ENCODE measurements around the gene DCAF6.

DCAF6 gene

GRCh38 chr1:168087696-168088095, 151.2 kb downstream of the DCAF6 start:
- no peak for DNase-seq (ENCODE audit: low read depth)

DNA sequence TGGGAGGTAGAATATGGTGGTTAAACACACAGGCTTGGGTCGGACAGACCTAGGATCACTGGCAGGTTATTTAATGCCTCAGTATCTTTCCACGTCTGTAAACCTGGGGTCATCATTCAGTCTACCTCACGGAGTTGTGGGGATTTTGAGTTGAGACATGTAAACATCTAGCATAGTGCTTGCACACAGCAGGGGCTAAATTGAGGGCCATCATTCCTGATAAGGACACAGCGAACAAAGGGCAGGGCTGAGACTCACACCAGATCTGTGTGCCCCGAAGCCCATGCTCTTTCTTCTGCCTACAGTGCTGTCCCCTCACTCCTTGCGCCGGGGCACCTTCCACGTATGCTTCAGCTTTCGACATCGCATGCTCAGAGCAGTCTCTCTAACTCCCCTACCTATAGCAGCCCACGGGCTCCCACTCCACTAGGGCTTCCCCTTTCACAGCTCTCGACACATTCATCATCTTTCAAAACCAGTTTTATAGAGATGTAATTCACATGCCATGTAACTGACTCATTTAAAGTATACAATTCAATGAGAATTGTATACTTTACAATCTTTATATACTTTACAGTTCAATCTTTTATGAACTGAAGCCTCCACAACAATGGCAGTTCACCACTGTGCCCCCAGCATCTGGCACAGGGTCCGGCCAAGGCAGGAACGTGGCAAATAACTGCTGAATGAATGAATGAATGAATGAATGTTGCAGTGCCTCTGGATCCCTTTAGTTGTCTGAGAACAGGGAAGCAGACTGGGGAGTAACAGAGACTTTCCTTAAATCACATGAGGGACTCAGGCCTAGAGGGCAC, 152.2 kb downstream of the DCAF6 start:
- DNase-seq (ENCODE audit: low read depth), result peak; percentile 23

- DNase-seq (ENCODE audit: low read depth), result no peak
These were observed 153.0 kb downstream of the DCAF6 start for GRCh38 chr1:168089326-168089978.

DNA sequence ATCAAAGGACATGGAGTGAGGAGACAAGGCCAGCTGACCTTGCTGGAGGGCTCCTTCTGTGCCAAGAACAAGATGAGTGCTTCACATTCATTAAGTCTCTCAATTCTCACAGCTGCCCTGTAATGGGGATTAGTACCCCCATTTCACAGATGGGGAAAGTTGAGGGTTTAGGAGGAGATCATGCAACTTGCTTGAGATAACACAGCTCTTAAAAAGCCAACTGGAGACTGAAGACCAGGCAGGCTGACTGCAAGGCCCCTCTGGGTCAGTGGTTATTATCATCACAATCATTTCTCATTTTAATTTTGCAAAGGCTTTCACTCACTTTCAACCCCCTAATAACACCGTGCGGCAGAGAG, 153.5 kb downstream of the DCAF6 start:
- no peak for DNase-seq (ENCODE audit: low read depth)

DNA sequence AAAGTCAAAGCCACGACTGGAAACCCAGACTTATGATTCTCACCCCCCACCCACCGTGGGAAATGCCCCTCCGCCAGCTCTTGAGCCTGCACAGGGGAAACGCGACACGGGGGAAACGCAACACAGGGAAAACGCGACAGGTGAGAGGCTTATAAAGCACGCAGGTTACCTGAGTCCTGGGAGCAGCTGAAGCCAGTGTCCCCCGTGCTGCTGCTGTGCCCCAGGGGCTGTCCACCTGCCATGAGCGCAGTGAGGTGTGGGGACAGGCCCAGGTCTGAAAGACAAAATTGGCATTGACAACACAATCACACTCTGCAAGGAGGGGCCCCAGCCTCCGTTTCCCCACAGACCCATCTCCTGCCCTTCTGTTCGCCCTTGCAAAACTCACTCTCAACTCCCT, 153.9 kb downstream of the DCAF6 start:
- no peak for DNase-seq (ENCODE audit: low read depth)

- DNase-seq (ENCODE audit: low read depth), result no peak
These were observed 154.6 kb downstream of the DCAF6 start for GRCh38 chr1:168091063-168091462.

DNA sequence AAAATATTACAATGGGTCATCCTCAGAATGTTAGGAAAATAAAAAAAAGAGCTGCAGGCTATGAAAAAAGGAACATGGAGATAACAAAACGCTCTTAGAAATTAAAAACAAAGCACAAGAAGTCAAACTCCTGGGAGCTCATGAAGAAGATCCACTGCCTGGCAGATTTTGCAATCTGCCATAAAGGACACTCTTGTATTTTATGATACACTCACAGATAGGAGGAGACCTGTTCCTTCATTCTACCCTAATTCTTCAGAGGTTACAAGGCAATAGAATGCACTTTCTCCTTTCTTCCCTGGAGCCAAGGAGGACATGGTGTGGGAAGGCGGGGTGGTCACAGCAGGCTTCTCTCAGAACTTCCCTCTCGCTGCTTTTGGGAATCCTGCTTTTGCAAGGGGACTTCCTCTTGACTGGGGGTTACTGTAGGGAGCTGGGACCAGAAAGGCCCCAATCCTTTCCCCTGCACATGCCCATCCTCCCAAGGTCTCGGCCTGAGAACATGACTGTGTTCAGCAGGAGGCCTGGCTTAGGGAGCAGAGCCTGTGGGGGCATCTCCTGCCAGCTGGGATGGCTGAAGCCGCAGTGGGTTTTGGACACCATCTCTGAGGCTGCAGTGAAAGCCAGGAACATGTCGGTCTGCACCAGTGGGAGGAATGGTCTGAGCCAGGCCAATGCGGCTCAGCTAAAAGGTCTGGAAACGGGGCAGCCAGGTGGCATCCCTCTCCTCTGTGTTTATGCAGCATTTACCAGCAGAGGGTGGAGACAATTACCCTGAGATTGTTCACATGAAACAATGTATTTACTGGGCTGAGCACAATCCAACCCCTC, 155.5 kb downstream of the DCAF6 start:
- DNase-seq (ENCODE audit: low read depth), result no peak

DNA sequence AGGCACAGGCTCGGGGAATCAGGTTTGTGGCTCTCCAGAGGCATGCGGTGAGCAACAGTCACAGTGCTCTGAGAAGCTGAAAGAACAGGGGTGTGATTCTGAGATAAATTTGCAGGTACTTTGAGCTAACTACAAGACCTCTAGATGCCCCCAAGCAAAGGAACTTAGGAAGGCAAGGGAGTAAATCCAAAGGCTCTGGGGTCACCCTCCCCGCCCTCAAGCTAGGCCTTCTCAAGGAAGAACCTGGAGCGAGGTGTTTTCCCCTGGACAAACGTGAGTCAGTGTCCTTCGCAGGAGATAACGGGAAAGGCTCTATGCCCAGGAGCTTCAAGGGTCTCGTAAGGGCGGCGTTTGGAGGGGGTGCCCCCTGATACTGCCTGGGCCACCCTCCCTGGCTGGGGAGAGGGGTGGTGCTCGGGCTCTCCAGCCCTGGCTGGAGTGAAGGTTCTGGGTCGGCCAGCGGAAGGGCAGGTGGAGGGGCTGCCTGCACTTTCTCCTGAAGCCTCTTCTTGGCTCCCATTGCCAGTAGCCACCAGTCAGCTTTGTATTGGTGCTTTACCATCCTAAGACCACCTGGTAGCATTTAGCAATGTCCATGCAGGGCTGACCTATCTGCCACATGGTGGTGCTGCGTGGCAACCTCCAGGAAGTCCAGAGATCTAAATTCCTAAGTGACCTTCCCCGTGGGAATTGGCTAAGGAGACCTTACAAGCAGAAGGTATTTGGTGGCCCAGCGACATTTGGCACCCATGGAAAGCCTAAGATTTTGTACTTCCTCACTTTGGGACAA, 156.3 kb downstream of the DCAF6 start:
- DNase-seq (ENCODE audit: low read depth), result peak; percentile 30

DNA sequence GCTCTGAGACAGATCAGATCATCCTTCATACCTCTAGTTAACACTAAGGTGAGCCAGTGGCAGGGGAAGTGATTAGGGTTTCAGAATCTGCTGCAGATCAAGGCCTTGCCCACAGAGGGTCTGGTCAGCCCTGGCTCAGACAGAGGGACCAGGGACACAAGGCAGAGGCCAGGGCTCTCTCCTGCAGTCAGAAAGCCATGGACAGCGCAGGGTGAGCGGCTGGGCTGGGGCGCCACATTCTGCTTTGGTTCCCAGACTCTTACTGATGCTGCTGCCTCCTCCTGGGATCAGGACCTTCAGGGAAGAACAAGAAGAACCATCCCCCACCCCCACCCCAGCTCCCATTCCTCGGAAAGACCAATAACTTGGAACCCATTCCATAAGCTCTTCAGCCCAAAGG, 157.1 kb downstream of the DCAF6 start:
- DNase-seq (ENCODE audit: low read depth), result no peak

- DNase-seq (ENCODE audit: low read depth), result no peak
These were observed 159.0 kb downstream of the DCAF6 start for GRCh38 chr1:168095476-168095875.

- DNase-seq (ENCODE audit: low read depth), result no peak
These were observed 160.0 kb downstream of the DCAF6 start for GRCh38 chr1:168096296-168097165.

GRCh38 chr1:168097921-168098528, 161.5 kb downstream of the DCAF6 start:
- no peak for DNase-seq (ENCODE audit: low read depth)

- no peak for DNase-seq (ENCODE audit: low read depth)
These were observed 162.2 kb downstream of the DCAF6 start for GRCh38 chr1:168098534-168099320.

GRCh38 chr1:168099337-168099801, 162.9 kb downstream of the DCAF6 start:
- DNase-seq (ENCODE audit: low read depth), result no peak

DNA sequence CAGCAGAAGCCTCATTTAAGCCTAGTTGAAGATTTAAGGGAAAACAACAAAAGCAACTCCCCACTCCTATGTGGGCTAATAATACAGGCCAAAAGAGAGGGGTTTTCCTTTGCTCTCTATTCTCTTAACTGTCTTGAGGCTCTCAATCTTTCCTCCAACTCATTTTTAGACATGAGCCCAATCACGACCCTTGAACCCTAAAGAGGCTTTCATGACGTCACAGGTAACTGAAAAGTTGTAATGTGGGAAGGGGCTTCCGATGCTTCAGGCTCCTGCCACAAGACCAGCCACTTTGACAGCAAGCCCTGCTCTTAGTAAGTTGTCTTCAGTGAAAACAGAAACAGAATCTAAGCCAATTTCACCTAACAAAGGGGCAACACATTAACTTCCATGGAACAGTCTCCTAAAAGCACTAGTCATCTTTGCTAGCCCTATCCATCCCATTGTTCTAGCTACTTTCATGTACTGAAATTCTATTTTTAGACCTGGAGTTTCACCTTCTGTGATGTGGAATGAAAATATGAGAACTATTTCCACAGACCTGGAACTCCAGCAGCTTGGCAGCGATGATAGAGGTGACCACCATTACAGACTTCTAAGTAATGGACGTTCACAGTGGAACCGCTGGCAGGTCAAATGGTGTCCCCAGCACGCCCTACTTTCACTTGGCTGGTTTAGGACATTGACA, 164.0 kb downstream of the DCAF6 start:
- no peak for DNase-seq (ENCODE audit: low read depth)

- no peak for DNase-seq (ENCODE audit: low read depth)
These were observed 164.9 kb downstream of the DCAF6 start for GRCh38 chr1:168101336-168101735.

DNA sequence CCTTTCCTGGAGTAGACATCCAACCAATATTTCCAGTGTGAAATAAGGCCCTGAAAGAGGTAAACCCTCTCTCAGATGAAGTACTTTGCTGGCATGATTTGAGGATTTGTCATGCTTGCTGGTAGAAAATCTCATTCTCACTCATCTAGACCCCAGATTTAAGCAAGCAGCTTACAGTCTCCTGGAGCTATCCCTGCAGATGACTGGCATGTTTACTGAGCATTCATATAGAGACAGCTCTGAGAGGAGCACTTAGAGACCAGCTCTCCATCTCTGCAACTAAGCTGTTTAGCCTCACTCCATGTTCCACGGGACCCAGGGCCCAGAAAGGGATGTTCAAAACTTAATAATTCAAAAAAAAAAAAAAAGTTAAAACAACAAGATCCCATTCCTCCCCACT, 166.0 kb downstream of the DCAF6 start:
- DNase-seq (ENCODE audit: low read depth), result no peak

- DNase-seq (ENCODE audit: low read depth), result no peak
These were observed 168.1 kb downstream of the DCAF6 start for GRCh38 chr1:168104535-168104934.

DNA sequence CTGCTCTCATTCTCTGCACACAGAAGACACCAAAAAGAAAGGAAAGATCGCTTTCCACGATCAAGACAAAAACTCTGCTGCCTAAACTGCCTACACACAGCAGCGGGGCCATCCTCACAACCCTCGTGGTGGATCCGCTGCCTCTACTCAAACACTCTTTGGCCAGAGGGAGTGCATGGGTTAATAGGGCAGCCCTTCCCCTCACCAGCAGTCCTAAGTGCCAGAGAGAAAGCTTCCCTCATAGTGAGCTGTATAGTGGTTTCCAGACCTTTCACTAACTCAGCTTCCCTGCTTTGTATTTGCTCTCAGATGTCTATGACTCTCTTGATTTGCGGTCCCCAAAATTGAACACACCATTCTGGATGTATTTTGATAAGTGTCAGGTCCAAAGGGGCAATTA, 169.4 kb downstream of the DCAF6 start:
- DNase-seq (ENCODE audit: low read depth), result no peak
